ENCODE measurements around the gene JOSD1. TPM values are rescaled to one million over a fixed set of nuclear protein-coding genes. Genes with fewer than 3 reads are reported as not detected.
A peak's percentile ranks its signal among the peaks of the same experiment; 100 is the strongest.

Gene JOSD1
- total and polyA plus RNA-seq, 2 donors = 25.7 to 27.8 TPM

- Histone ChIP-seq H3K27ac (ENCODE audit: low read depth in 1 of 2, low read length in 1 of 2) (peak overlapping the region; percentile 78 to 90), H3K9me3 (ENCODE audit: control insufficient read depth in 2 of 2, insufficient read depth in 1 of 2, low read length in 1 of 2) (no peaks in the 10 kb centered on the region), H3K36me3 (ENCODE audit: control insufficient read depth in 2 of 2, insufficient read depth in 2 of 2, low read length in 1 of 2) (peaks cover 0 to 4% of the 10 kb centered on the region in 2 donors), H3K27me3 (ENCODE audit: control insufficient read depth in 2 of 2, insufficient read depth in 1 of 2, low read length in 1 of 2) (no peaks in the 10 kb centered on the region), H3K4me3 (ENCODE audit: low read length in 2 of 2) (peak overlapping the region; percentile 78 to 93), H3K4me1 (ENCODE audit: control insufficient read depth in 2 of 2, insufficient read depth in 2 of 2, low read length in 2 of 2) (peaks cover 25 to 43% of the 10 kb centered on the region in 2 donors)
- peak in 1 of 9 donors; percentile 40 for DNase-seq (ENCODE audit: low read depth in 6 of 9, low spot score in 9 of 9)
- 35% methylated on average over 10 of the region's 10 CpGs for WGBS
Observed at GRCh38 chr22:38704654-38705234, 4.0 kb upstream of the JOSD1 start.

- Histone ChIP-seq H3K9me3 (ENCODE audit: control insufficient read depth in 2 of 2, insufficient read depth in 1 of 2, low read length in 1 of 2) (no peaks in the 10 kb centered on the region), H3K36me3 (ENCODE audit: control insufficient read depth in 2 of 2, insufficient read depth in 2 of 2, low read length in 1 of 2) (peaks cover 0 to 11% of the 10 kb centered on the region in 2 donors), H3K27ac (ENCODE audit: low read depth in 1 of 2, low read length in 1 of 2) (peak overlapping the region; percentile 77 to 99), H3K4me3 (ENCODE audit: low read length in 2 of 2) (peak overlapping the region; percentile 55 to 89), H3K4me1 (ENCODE audit: control insufficient read depth in 2 of 2, insufficient read depth in 2 of 2, low read length in 2 of 2) (peaks cover 36 to 39% of the 10 kb centered on the region in 2 donors), H3K27me3 (ENCODE audit: control insufficient read depth in 2 of 2, insufficient read depth in 1 of 2, low read length in 1 of 2) (no peaks in the 10 kb centered on the region)
- DNase-seq (ENCODE audit: low read depth in 6 of 9, low spot score in 9 of 9) = peak in 2 of 9 donors; percentile 30 to 55
- under 1% methylated on average over 57 of the region's 57 CpGs for WGBS
Observed at GRCh38 chr22:38700270-38700788, 414 bp downstream of the JOSD1 start.

- peak in 1 of 9 donors; percentile 28 for DNase-seq (ENCODE audit: low read depth in 6 of 9, low spot score in 9 of 9)
- Histone ChIP-seq H3K4me1 (ENCODE audit: control insufficient read depth in 2 of 2, insufficient read depth in 2 of 2, low read length in 2 of 2) (peaks cover 32 to 34% of the 10 kb centered on the region in 2 donors), H3K4me3 (ENCODE audit: low read length in 2 of 2) (peak overlapping the region; percentile 55 to 89), H3K9me3 (ENCODE audit: control insufficient read depth in 2 of 2, insufficient read depth in 1 of 2, low read length in 1 of 2) (no peaks in the 10 kb centered on the region), H3K27ac (ENCODE audit: low read depth in 1 of 2, low read length in 1 of 2) (peak overlapping the region in 1 of 2 donors; percentile 75), H3K27me3 (ENCODE audit: control insufficient read depth in 2 of 2, insufficient read depth in 1 of 2, low read length in 1 of 2) (no peaks in the 10 kb centered on the region), H3K36me3 (ENCODE audit: control insufficient read depth in 2 of 2, insufficient read depth in 2 of 2, low read length in 1 of 2) (peaks cover 1 to 11% of the 10 kb centered on the region in 2 donors)
- 73% methylated on average over 6 of the region's 6 CpGs for WGBS
Observed at GRCh38 chr22:38699784-38700183, 959 bp downstream of the JOSD1 start.

- H3K4me3 ChIP-seq (ENCODE audit: low read length in 2 of 2) = peak overlapping the region in 1 of 2 donors; percentile 89
- peaks cover 28 to 29% of the 10 kb centered on the region in 2 donors for H3K4me1 ChIP-seq (ENCODE audit: control insufficient read depth in 2 of 2, insufficient read depth in 2 of 2, low read length in 2 of 2)
Observed at GRCh38 chr22:38699143-38699542, 1.6 kb downstream of the JOSD1 start.

GRCh38 chr22:38698407-38699094 lies 2.2 kb downstream of the JOSD1 start:
- peaks cover 10 to 11% of the 10 kb centered on the region in 2 donors for H3K36me3 ChIP-seq (ENCODE audit: control insufficient read depth in 2 of 2, insufficient read depth in 2 of 2, low read length in 1 of 2)
- H3K27me3 ChIP-seq (ENCODE audit: control insufficient read depth in 2 of 2, insufficient read depth in 1 of 2, low read length in 1 of 2) = no peaks in the 10 kb centered on the region
- 98% methylated on average over 13 of the region's 13 CpGs for WGBS
- H3K27ac ChIP-seq (ENCODE audit: low read depth in 1 of 2, low read length in 1 of 2) = no peak overlapping the region
- peaks cover 27 to 29% of the 10 kb centered on the region in 2 donors for H3K4me1 ChIP-seq (ENCODE audit: control insufficient read depth in 2 of 2, insufficient read depth in 2 of 2, low read length in 2 of 2)
- H3K4me3 ChIP-seq (ENCODE audit: low read length in 2 of 2) = no peak overlapping the region
- DNase-seq (ENCODE audit: low read depth in 6 of 9, low spot score in 9 of 9) = no peak
- H3K9me3 ChIP-seq (ENCODE audit: control insufficient read depth in 2 of 2, insufficient read depth in 1 of 2, low read length in 1 of 2) = no peaks in the 10 kb centered on the region

More at GRCh38 chr22:38699143-38699542, 1.6 kb downstream of the JOSD1 start:
- Histone ChIP-seq H3K27me3 (ENCODE audit: control insufficient read depth in 2 of 2, insufficient read depth in 1 of 2, low read length in 1 of 2) (no peaks in the 10 kb centered on the region), H3K27ac (ENCODE audit: low read depth in 1 of 2, low read length in 1 of 2) (peak overlapping the region in 1 of 2 donors; percentile 75), H3K36me3 (ENCODE audit: control insufficient read depth in 2 of 2, insufficient read depth in 2 of 2, low read length in 1 of 2) (peaks cover 7 to 11% of the 10 kb centered on the region in 2 donors), H3K9me3 (ENCODE audit: control insufficient read depth in 2 of 2, insufficient read depth in 1 of 2, low read length in 1 of 2) (no peaks in the 10 kb centered on the region)
- WGBS = 88% methylated on average over 5 of the region's 5 CpGs
- no peak for DNase-seq (ENCODE audit: low read depth in 6 of 9, low spot score in 9 of 9)

GRCh38 chr22:38697425-38698089 lies 3.2 kb downstream of the JOSD1 start:
- H3K9me3 ChIP-seq (ENCODE audit: control insufficient read depth in 2 of 2, insufficient read depth in 1 of 2, low read length in 1 of 2) = no peaks in the 10 kb centered on the region
- H3K36me3 ChIP-seq (ENCODE audit: control insufficient read depth in 2 of 2, insufficient read depth in 2 of 2, low read length in 1 of 2) = peaks cover 10 to 17% of the 10 kb centered on the region in 2 donors
- H3K4me1 ChIP-seq (ENCODE audit: control insufficient read depth in 2 of 2, insufficient read depth in 2 of 2, low read length in 2 of 2) = peaks cover 27 to 29% of the 10 kb centered on the region in 2 donors
- no peak for DNase-seq (ENCODE audit: low read depth in 6 of 9, low spot score in 9 of 9)
- H3K27me3 ChIP-seq (ENCODE audit: control insufficient read depth in 2 of 2, insufficient read depth in 1 of 2, low read length in 1 of 2) = no peaks in the 10 kb centered on the region
- H3K4me3 ChIP-seq (ENCODE audit: low read length in 2 of 2) = no peak overlapping the region
- H3K27ac ChIP-seq (ENCODE audit: low read depth in 1 of 2, low read length in 1 of 2) = no peak overlapping the region
- 92% methylated on average over 8 of the region's 8 CpGs for WGBS

GRCh38 chr22:38696606-38697424 lies 3.9 kb downstream of the JOSD1 start:
- H3K27me3 ChIP-seq (ENCODE audit: control insufficient read depth in 2 of 2, insufficient read depth in 1 of 2, low read length in 1 of 2) = no peaks in the 10 kb centered on the region
- peaks cover 26 to 29% of the 10 kb centered on the region in 2 donors for H3K4me1 ChIP-seq (ENCODE audit: control insufficient read depth in 2 of 2, insufficient read depth in 2 of 2, low read length in 2 of 2)
- no peak overlapping the region for H3K4me3 ChIP-seq (ENCODE audit: low read length in 2 of 2)
- DNase-seq (ENCODE audit: low read depth in 6 of 9, low spot score in 9 of 9) = peak in 1 of 9 donors; percentile 20
- 94% methylated on average over 3 of the region's 3 CpGs for WGBS
- no peaks in the 10 kb centered on the region for H3K9me3 ChIP-seq (ENCODE audit: control insufficient read depth in 2 of 2, insufficient read depth in 1 of 2, low read length in 1 of 2)
- peak overlapping the region in 1 of 2 donors; percentile 26 for H3K27ac ChIP-seq (ENCODE audit: low read depth in 1 of 2, low read length in 1 of 2)
- H3K36me3 ChIP-seq (ENCODE audit: control insufficient read depth in 2 of 2, insufficient read depth in 2 of 2, low read length in 1 of 2) = peaks cover 13 to 17% of the 10 kb centered on the region in 2 donors

- no peak for DNase-seq (ENCODE audit: low read depth in 6 of 9, low spot score in 9 of 9)
Observed at GRCh38 chr22:38694940-38695339, 5.8 kb downstream of the JOSD1 start.

More at GRCh38 chr22:38694940-38695339, 5.8 kb downstream of the JOSD1 start:
- no peak overlapping the region for H3K27ac ChIP-seq (ENCODE audit: low read depth in 1 of 2, low read length in 1 of 2)
- H3K9me3 ChIP-seq (ENCODE audit: control insufficient read depth in 2 of 2, insufficient read depth in 1 of 2, low read length in 1 of 2) = no peaks in the 10 kb centered on the region
- 99% methylated on average over 3 of the region's 3 CpGs for WGBS
- no peak overlapping the region for H3K4me3 ChIP-seq (ENCODE audit: low read length in 2 of 2)
- peaks cover 18 to 25% of the 10 kb centered on the region in 2 donors for H3K4me1 ChIP-seq (ENCODE audit: control insufficient read depth in 2 of 2, insufficient read depth in 2 of 2, low read length in 2 of 2)
- no peaks in the 10 kb centered on the region for H3K27me3 ChIP-seq (ENCODE audit: control insufficient read depth in 2 of 2, insufficient read depth in 1 of 2, low read length in 1 of 2)
- peaks cover 15 to 29% of the 10 kb centered on the region in 2 donors for H3K36me3 ChIP-seq (ENCODE audit: control insufficient read depth in 2 of 2, insufficient read depth in 2 of 2, low read length in 1 of 2)

All from thymus (tissue), 11 donors.